ENCODE measurements around the gene TASP1. TPM values are rescaled to one million over a fixed set of nuclear protein-coding genes. Genes with fewer than 3 reads are reported as not detected.

The TASP1 gene
- polyA plus RNA-seq, 1 donor (not counting 4 experiments of a cell fraction or from before 2014, with no cell fraction given) = 17.4 TPM

- DNase-seq (ENCODE audit: low read depth, low spot score) (no peak), FAIRE-seq (no peak)
- Histone ChIP-seq H3K9me3 (ENCODE audit: control insufficient read depth, low read depth, low read length) (no peaks in the 10 kb centered on the region), H3K27ac (ENCODE audit: control insufficient read depth, insufficient read depth, low read length) (no peak overlapping the region), H3K4me2 (ENCODE audit: control insufficient read depth, extremely low read depth, insufficient read depth, low read depth, low read length) (no peak overlapping the region), H3K4me3 (ENCODE audit: control insufficient read depth in 2 of 3, extremely low read depth in 1 of 3, insufficient read depth in 2 of 3, low read depth in 1 of 3, low read length in 3 of 3) (no peak overlapping the region), H3K4me1 (ENCODE audit: control insufficient read depth, extremely low read depth, insufficient read depth, low read length) (no peaks in the 10 kb centered on the region), H4K20me1 (ENCODE audit: control insufficient read depth, extremely low read depth, insufficient read depth, low read length) (no peaks in the 10 kb centered on the region), H3K9ac (ENCODE audit: control insufficient read depth, extremely low read depth, insufficient read depth, low read length) (no peak overlapping the region), H3K27me3 (ENCODE audit: control insufficient read depth, extremely low read depth, insufficient read depth, low read length) (no peaks in the 10 kb centered on the region), H2AFZ (ENCODE audit: control insufficient read depth, low read length) (no peak overlapping the region), H3K9me1 (ENCODE audit: control insufficient read depth, extremely low read depth, insufficient read depth, low read length) (no peaks in the 10 kb centered on the region), H3K79me2 (ENCODE audit: control insufficient read depth, insufficient read depth, low read length) (no peaks in the 10 kb centered on the region), H3K36me3 (ENCODE audit: control insufficient read depth in 2 of 2, extremely low read depth in 1 of 2, insufficient read depth in 2 of 2, low read length in 2 of 2) (no peaks in the 10 kb centered on the region)
- no peak for TF ChIP-seq EZH2 (IDR thresholded peaks at IDR 0.05; ENCODE audit: low read length)
- TF ChIP-seq, protein P1, sequence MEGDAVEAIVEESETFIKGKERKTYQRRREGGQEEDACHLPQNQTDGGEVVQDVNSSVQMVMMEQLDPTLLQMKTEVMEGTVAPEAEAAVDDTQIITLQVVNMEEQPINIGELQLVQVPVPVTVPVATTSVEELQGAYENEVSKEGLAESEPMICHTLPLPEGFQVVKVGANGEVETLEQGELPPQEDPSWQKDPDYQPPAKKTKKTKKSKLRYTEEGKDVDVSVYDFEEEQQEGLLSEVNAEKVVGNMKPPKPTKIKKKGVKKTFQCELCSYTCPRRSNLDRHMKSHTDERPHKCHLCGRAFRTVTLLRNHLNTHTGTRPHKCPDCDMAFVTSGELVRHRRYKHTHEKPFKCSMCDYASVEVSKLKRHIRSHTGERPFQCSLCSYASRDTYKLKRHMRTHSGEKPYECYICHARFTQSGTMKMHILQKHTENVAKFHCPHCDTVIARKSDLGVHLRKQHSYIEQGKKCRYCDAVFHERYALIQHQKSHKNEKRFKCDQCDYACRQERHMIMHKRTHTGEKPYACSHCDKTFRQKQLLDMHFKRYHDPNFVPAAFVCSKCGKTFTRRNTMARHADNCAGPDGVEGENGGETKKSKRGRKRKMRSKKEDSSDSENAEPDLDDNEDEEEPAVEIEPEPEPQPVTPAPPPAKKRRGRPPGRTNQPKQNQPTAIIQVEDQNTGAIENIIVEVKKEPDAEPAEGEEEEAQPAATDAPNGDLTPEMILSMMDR (optimal IDR thresholded peaks at IDR 0.05 in 1 of 3, IDR thresholded peaks at IDR 0.05 in 1 of 3, conservative IDR thresholded peaks at IDR 0.05 in 1 of 3; ENCODE audit: extremely low read depth in 1 of 3, insufficient read depth in 2 of 3, low read length in 3 of 3) = no peak
- dilution Hi-C loops (cut with MboI; ENCODE audit: extremely low pct_ligation_motif_present, low sequenced_read_pairs) = no loop called here
Measured at GRCh38 chr20:13678944-13679343, 40.2 kb upstream of the TASP1 start.

DNA sequence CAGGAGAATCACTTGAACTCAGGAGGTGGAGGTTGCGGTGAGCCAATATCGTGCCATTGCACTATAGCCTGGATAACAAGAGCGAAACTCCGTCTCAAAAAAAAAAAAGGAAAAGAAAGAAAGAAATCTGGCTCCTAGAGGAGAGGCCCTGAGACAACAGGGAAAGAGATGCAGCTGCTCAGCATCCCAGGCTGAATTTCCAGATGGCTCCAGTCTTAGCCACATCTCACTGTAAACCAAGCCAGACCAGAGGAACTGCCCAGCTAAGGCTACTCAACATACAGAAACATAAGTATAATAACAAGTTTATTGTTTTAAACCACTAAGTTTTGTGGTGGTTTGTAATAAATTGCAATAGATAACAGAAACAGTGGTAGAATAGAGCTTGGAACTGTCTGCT, 38.5 kb upstream of the TASP1 start:
- no peak overlapping the region for H3K27ac ChIP-seq (ENCODE audit: control insufficient read depth, insufficient read depth, low read length)
- FAIRE-seq = no peak
- TF ChIP-seq, protein P1 (optimal IDR thresholded peaks at IDR 0.05 in 1 of 3, IDR thresholded peaks at IDR 0.05 in 1 of 3, conservative IDR thresholded peaks at IDR 0.05 in 1 of 3; ENCODE audit: extremely low read depth in 1 of 3, insufficient read depth in 2 of 3, low read length in 3 of 3) = no peak
- no peak for TF ChIP-seq EZH2 (IDR thresholded peaks at IDR 0.05; ENCODE audit: low read length)

More for the DNA sequence above, 38.5 kb upstream of the TASP1 start:
- Histone ChIP-seq H3K9ac (ENCODE audit: control insufficient read depth, extremely low read depth, insufficient read depth, low read length) (no peak overlapping the region), H3K79me2 (ENCODE audit: control insufficient read depth, insufficient read depth, low read length) (no peaks in the 10 kb centered on the region), H3K4me2 (ENCODE audit: control insufficient read depth, extremely low read depth, insufficient read depth, low read depth, low read length) (no peak overlapping the region), H3K4me3 (ENCODE audit: control insufficient read depth in 2 of 3, extremely low read depth in 1 of 3, insufficient read depth in 2 of 3, low read depth in 1 of 3, low read length in 3 of 3) (no peak overlapping the region), H4K20me1 (ENCODE audit: control insufficient read depth, extremely low read depth, insufficient read depth, low read length) (no peaks in the 10 kb centered on the region), H3K36me3 (ENCODE audit: control insufficient read depth in 2 of 2, extremely low read depth in 1 of 2, insufficient read depth in 2 of 2, low read length in 2 of 2) (no peaks in the 10 kb centered on the region), H3K9me3 (ENCODE audit: control insufficient read depth, low read depth, low read length) (no peaks in the 10 kb centered on the region), H3K9me1 (ENCODE audit: control insufficient read depth, extremely low read depth, insufficient read depth, low read length) (no peaks in the 10 kb centered on the region), H3K4me1 (ENCODE audit: control insufficient read depth, extremely low read depth, insufficient read depth, low read length) (no peaks in the 10 kb centered on the region), H2AFZ (ENCODE audit: control insufficient read depth, low read length) (no peak overlapping the region), H3K27me3 (ENCODE audit: control insufficient read depth, extremely low read depth, insufficient read depth, low read length) (no peaks in the 10 kb centered on the region)
- DNase-seq (ENCODE audit: low read depth, low spot score) = no peak
- dilution Hi-C loops (cut with MboI; ENCODE audit: extremely low pct_ligation_motif_present, low sequenced_read_pairs) = no loop called here
